HK-2 (cell line): ENCODE measurements around the gene NTSR1.
A peak's percentile ranks its signal among the peaks of the same experiment; 100 is the strongest.

Experiments
- DNase-seq: peaks from one replicate; pipeline ENCODE4 v3.0.0-alpha.2; 2018; ENCODE audit not compliant: unreplicated experiment

Gene NTSR1

GRCh38 chr20:62739581-62740285, 31.1 kb downstream of the NTSR1 start:
- DNase-seq: no peak

GRCh38 chr20:62740286-62741141, 31.9 kb downstream of the NTSR1 start:
- DNase-seq: peak; percentile 88

GRCh38 chr20:62741191-62741691, 32.6 kb downstream of the NTSR1 start:
- DNase-seq: peak; percentile 24

- no peak for DNase-seq
Observed at GRCh38 chr20:62741701-62742491, 33.3 kb downstream of the NTSR1 start.

GRCh38 chr20:62742550-62742949, 33.9 kb downstream of the NTSR1 start:
- no peak for DNase-seq

- DNase-seq: no peak
Observed at GRCh38 chr20:62742979-62743776, 34.5 kb downstream of the NTSR1 start.

GRCh38 chr20:62743777-62744317, 35.2 kb downstream of the NTSR1 start:
- DNase-seq: no peak

- no peak for DNase-seq
Observed at GRCh38 chr20:62744741-62745191, 36.1 kb downstream of the NTSR1 start.

GRCh38 chr20:62745279-62745951, 36.8 kb downstream of the NTSR1 start:
- no peak for DNase-seq

GRCh38 chr20:62745952-62746288, 37.3 kb downstream of the NTSR1 start:
- DNase-seq: no peak

GRCh38 chr20:62748311-62748710, 39.7 kb downstream of the NTSR1 start:
- DNase-seq: no peak

- DNase-seq: no peak
Observed at GRCh38 chr20:62749851-62750445, 41.3 kb downstream of the NTSR1 start.

GRCh38 chr20:62751551-62752150, 43.0 kb downstream of the NTSR1 start:
- DNase-seq: no peak

GRCh38 chr20:62752181-62752670, 43.6 kb downstream of the NTSR1 start:
- DNase-seq: no peak

- DNase-seq: no peak
Observed at GRCh38 chr20:62752671-62753501, 44.2 kb downstream of the NTSR1 start.

- DNase-seq: no peak
Observed at GRCh38 chr20:62753626-62754025, 45.0 kb downstream of the NTSR1 start.

- DNase-seq: no peak
Observed at GRCh38 chr20:62754122-62754990, 45.7 kb downstream of the NTSR1 start.

GRCh38 chr20:62754991-62755356, 46.3 kb downstream of the NTSR1 start:
- no peak for DNase-seq
